Measurements from ENCODE around the gene BTBD9.

The BTBD9 gene

GRCh38 chr6:38423746-38424145 lies 216.0 kb downstream of the BTBD9 start:
- DNase-seq = no peak

- DNase-seq = no peak
Observed at GRCh38 chr6:38420207-38420606, 219.5 kb downstream of the BTBD9 start.

DNA sequence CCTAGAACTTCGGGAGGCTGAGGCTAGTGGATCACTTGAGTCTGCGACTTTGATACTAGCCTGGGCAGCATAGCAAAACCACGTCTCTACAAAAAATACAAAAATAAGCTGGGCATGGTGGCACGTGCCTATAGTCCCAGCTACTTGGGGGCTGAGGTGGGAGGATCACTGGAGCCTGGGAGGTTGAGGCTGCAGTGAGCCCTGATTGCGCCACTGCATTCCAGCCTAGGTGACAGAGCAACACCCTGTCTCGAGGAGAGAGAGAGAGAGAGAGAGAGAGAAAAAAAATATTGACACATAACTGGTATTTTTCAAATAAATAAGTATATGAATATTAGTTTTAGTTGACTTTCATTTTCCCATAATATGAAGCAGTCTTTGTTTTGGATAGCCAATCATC lies 222.2 kb downstream of the BTBD9 start:
- DNase-seq = no peak

DNA sequence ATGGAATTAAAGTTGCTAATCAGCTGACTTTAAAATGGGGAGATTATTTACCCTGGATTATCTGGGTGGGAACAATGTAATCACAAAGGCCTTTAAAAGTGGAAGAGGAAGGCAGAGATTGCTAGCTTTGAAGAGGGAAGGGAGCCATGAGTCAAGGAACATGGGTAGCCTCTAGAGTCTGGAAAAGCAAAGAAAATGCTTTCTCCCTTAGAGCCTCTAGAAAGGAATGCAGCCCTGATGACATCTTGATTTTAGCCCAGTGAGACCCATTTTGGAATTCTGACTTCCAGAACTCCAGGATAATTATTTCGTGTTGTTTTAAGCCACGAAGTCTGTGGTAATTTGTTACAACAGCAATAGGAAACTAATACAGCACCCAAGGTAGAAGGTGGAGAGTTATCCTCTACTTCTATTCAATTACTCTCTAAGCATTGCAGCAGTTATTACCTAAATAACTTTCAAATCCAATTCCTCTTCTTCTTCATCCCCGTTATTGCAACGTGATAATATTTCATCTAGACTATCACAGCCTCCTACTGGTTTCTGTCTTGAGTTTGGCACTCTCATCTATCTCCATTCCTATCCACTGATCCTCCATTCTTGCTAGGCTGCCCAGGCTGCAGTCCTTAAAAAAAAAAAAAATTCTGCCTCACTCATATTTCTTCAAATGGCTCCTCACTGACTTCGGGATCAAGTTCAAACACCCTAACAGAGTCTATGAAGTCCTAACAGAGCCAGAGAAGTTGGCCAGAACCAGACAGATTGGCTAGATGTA lies 224.3 kb downstream of the BTBD9 start:
- DNase-seq = no peak

DNA sequence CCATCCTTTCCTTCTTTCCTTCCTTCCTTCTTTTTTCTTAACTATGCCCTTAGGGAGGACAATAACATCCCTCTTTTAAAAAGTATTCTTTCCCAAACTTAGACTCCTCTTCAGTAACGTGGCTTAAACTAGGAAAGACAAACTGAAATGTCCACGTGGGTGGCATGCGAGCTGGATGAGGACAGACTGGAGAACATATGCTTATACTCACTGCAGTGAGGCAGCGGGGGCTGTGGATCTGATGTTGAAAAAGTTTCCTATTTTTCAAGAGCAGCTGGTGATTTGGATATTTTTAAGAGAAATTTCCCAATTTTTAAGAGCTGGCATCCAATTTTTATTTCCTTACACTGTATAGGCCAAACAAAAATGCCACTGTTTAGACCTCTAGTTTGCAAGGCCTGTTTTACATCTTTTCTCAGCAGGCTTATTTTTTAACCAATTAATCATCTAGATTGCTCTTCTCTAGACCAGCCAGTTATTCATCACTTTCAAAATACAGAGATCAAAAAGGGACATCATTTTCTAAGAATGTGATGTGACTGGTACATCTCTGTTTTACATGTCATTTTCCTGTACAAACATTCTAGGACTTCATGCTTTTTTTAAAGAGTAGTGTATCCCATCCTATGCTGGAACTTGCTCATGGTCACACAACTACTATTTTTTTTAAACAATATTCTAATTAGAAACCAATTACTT lies 226.5 kb downstream of the BTBD9 start:
- DNase-seq = no peak

DNA sequence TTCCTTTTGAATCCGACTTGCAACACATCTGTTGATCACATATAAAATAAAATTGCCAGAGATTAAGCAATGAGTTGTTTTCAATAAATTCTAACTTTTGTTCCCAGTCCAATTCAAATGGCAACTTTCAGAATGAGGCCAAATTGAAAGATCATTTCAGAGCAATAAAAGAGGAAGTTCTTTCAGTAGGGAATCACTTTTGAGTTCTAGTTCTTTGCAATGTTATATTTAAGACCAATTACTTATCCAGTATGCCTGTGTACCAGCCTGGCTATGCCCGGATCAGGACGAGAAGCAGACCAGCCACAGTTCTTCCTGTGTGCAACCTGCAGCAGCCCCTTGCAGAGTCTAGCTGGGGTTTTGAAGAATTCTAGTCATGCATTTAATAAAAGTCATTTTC lies 232.5 kb downstream of the BTBD9 start:
- DNase-seq = no peak

GRCh38 chr6:38406096-38406495 lies 233.6 kb downstream of the BTBD9 start:
- DNase-seq = no peak

DNA sequence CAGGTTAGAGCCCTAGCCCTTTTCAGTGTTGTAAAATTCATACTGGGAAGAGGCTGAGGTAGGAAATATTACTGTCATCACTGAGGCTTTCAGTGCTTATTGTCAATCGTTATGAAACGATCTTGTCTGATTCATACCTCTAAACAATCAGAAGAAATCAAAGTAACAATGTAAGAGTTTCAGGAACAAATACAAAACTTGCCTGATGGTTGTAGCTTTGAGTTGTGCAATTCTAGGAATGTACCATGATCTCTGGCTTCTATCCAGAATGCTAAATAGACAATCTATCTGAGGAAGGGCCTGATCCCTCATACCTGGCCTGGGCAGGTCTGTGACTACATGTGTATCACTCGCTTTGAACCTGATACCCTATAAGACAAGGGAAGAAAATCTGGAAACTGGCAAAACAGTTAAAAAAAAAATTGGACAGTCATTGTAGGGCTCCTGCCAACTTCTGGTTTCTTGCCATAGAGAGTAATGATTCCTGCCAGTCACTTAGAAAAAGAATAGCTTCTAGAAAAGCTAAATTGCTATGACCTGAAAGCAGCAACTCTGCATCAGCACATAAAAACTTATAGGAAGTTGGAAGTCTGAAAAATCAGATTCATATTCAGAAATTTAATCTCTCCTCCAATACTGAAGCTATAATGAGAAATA lies 234.7 kb downstream of the BTBD9 start:
- no peak for DNase-seq

DNA sequence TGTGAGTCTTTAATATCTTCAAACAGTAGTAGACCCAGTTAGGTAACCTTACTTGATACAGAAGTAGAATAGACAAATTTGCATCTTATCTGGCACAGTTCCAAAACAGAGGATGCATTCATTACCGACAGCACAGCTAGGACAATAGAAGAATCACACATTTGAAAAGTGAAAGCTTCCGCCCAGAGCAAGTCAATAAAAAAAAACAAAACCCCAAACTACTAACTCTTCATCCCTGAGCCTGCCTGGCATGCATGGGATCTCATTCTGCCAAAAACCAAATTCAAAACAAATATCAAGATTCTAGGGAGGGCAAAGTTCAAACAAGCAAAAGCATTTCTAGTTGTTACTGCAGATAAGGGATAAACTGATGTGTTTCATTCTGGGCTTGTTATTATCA lies 235.4 kb downstream of the BTBD9 start:
- DNase-seq = no peak

GRCh38 chr6:38403548-38403947 lies 236.2 kb downstream of the BTBD9 start:
- no peak for DNase-seq

- no peak for DNase-seq
Observed at GRCh38 chr6:38400764-38401163, 239.0 kb downstream of the BTBD9 start.

- no peak for DNase-seq
Observed at GRCh38 chr6:38400101-38400500, 239.6 kb downstream of the BTBD9 start.

- DNase-seq = no peak
Observed at GRCh38 chr6:38396209-38396608, 243.5 kb downstream of the BTBD9 start.

DNA sequence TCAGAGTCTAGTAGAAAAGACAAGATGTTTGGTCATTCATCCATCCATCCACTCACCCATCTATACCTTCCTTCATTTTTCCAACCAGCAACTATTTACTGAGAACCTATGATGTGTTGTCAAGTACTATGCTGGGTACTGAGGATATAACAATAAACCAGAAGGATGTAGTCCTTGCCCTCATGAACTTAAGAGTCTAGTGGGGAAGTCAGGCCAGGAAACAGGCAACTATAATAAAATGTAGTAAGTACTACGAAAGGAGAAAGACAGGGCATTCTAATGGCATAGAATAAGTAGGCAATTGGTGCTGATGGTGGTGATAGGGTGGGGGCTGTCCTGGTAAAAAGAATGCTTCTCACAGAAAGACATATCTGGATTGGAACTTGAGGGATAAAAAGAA lies 245.7 kb downstream of the BTBD9 start:
- no peak for DNase-seq

GRCh38 chr6:38391626-38392579 lies 247.8 kb downstream of the BTBD9 start:
- no peak for DNase-seq

DNA sequence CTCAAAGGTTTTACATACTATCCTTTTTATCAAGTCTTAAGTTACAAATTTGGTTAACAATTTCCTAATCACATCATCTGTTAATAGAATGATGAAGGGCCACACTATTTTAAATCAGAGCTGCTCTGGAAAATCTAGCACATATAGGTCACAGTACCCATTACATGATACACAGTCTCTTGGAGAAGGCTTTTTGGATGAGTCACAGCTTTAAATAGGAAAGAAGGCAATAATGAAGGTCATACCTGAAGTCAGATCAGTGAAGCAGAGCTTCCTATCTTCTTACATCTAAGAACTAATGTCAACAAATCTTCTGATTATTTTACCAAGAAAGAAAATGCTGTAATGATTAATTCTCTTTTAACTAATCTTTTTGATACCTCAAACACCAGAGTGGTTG lies 248.5 kb downstream of the BTBD9 start:
- no peak for DNase-seq

GRCh38 chr6:38389875-38390274 lies 249.9 kb downstream of the BTBD9 start:
- DNase-seq = no peak

DNA sequence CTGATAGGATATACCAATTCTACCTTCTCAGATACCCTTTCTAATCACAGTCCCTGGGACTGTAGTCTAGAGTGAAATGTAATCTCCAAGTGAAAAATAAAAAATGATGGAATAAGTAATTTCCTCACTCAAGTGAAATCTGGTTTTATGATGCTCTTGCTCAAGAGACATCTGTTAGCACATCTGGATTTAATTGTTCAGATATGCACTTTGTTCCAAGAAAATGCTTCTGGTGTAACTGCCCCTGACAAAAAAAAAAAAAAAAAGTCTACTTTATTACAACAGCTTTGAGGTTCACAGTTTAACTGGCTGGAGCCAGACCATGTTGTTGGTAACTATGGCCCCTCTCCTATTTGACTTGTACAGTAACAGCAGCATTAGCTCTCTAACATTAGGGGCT lies 251.8 kb downstream of the BTBD9 start:
- no peak for DNase-seq

DNA sequence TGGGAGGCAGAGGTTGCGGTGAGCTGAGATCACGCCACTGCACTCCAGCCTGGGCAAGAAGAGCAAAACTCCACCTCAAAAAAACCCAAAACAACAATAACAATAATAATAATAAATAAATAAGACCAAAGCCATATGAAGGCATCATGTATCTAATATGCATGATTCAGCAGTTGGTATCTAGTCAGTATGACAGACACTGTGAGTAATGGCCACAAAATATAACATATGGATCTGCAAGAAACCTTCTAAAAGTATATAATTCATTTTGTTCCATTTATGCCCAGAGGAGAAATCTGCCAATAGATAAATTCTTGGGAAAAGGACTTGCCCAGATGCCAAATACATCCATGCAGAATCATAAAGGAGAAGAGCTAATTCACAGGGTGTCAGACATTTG lies 252.3 kb downstream of the BTBD9 start:
- DNase-seq = no peak

- DNase-seq = no peak
Observed at GRCh38 chr6:38378801-38379200, 260.9 kb downstream of the BTBD9 start.

DNA sequence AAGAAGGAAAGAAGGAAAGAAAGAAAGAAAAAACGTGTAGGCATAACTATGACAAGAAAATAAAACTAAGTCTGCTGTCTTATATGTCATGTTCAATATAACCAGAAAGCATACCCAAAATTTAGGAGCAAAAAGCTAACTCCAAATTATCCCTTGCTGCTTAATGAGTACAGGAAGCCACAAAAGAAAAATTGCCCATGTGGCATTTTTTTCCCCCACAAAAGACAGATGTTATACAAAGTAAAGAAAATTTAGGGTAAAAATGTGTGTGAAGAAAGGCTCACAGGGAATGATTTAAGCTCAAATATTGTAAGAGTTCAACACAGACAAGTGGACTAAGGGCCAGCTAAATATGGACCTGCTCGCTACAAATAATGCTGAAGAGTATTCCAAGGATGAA lies 263.8 kb downstream of the BTBD9 start:
- DNase-seq = no peak

DNA sequence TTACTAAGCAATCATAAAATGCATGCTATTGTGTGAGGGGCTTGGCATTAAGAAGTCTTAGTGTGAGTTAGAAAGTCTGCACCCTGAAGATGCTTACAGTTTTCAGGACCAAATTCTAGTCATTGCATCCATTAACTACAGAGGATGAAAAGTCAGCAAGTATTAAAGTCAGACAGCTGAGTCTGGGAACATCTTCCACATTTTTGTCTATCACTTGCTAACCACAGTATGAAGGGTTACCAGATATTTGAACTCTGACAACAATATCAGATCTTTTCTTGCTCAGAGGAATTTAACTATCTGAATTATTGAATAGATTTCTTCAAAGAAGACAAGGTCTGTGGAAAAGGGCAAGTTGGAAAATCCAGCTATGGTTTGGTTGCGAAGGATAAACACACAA lies 264.4 kb downstream of the BTBD9 start:
- DNase-seq = no peak

GRCh38 chr6:38371881-38372280 lies 267.8 kb downstream of the BTBD9 start:
- no peak for DNase-seq
